NCI-H524 treated with DMSO at 0.1 percent for 48 hours (cell line): ENCODE data around the gene CTSL.

ENCODE experiments used
- DNase-seq: peaks from one replicate; lab custom pipeline; 2025; lab: John Stamatoyannopoulos, UW

The CTSL gene

GRCh38 chr9:87701491-87701890, 24.4 kb upstream of the CTSL start:
- no peak for DNase-seq

- DNase-seq = no peak
Observed at GRCh38 chr9:87701931-87702421, 23.9 kb upstream of the CTSL start.

- no peak for DNase-seq
Observed at GRCh38 chr9:87702921-87703320, 23.0 kb upstream of the CTSL start.

- DNase-seq = no peak
Observed at GRCh38 chr9:87703636-87704276, 22.2 kb upstream of the CTSL start.

GRCh38 chr9:87704342-87704741, 21.6 kb upstream of the CTSL start:
- DNase-seq = no peak

- no peak for DNase-seq
Observed at GRCh38 chr9:87706066-87706739, 19.7 kb upstream of the CTSL start.

GRCh38 chr9:87707805-87708506, 18.0 kb upstream of the CTSL start:
- no peak for DNase-seq

- no peak for DNase-seq
Observed at GRCh38 chr9:87708546-87708945, 17.4 kb upstream of the CTSL start.

- DNase-seq = no peak
Observed at GRCh38 chr9:87708986-87709728, 16.8 kb upstream of the CTSL start.

GRCh38 chr9:87710443-87710842, 15.5 kb upstream of the CTSL start:
- DNase-seq = no peak

- DNase-seq = no peak
Observed at GRCh38 chr9:87711857-87712800, 13.8 kb upstream of the CTSL start.

GRCh38 chr9:87712801-87713277, 13.1 kb upstream of the CTSL start:
- DNase-seq = no peak

GRCh38 chr9:87713278-87713987, 12.5 kb upstream of the CTSL start:
- DNase-seq = no peak

GRCh38 chr9:87713988-87714330, 12.0 kb upstream of the CTSL start:
- no peak for DNase-seq

- no peak for DNase-seq
Observed at GRCh38 chr9:87714819-87715218, 11.1 kb upstream of the CTSL start.

GRCh38 chr9:87716141-87716540, 9.8 kb upstream of the CTSL start:
- no peak for DNase-seq

GRCh38 chr9:87717456-87717855, 8.5 kb upstream of the CTSL start:
- DNase-seq = no peak

GRCh38 chr9:87718231-87718630, 7.7 kb upstream of the CTSL start:
- no peak for DNase-seq

GRCh38 chr9:87718852-87719612, 6.9 kb upstream of the CTSL start:
- no peak for DNase-seq

GRCh38 chr9:87720173-87720572, 5.7 kb upstream of the CTSL start:
- DNase-seq = no peak
